SIG-M5 (cell line): ENCODE data around the gene CXCL9.
A peak's percentile ranks its signal among the peaks of the same experiment; 100 is the strongest.
"Not testable (repeated sequence)": the region's sequence is repeated elsewhere in the genome, so short reads cannot be mapped to it uniquely, and the experiment has no call there.

Experiments
- DNase-seq: peaks from one replicate; lab custom pipeline; 2025; lab: John Stamatoyannopoulos, UW

The CXCL9 gene

DNA sequence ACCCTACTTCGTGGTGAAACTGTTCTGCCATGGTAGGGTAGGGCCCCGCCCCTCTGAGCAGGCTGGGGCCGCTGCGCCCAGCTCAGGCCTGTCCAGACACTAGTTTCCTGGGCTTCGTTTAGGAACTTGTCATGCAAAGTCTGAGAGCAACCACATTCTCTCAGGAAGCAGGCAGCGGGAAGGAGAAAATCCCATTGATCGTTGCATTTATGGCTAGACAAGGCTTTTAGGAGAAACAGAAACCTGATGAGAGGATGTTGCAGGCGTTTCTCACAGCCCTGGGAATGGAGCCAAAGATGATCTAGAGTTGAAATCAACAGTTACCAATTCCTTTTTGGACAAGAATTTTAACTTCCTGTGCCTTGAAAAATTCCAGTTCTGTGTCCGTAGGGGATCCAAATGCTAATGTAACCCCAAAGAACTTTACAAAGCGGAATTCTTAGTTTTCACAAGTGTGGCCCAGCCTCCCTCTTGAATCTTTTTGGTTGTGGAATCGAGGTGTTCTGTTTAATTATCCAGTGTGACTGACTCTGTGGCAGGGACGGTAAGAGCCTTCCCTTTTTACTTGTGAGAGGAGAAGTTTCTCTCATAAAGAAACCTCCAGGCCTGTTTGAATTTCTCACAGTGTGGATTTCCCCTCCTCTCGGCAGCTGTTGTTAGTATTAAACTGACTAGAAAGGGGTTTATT is 4.5 kb upstream of the CXCL9 start:
- DNase-seq = no peak

GRCh38 chr4:76011018-76011670 is 3.8 kb upstream of the CXCL9 start:
- no peak for DNase-seq

GRCh38 chr4:76010576-76010975 is 3.3 kb upstream of the CXCL9 start:
- DNase-seq = no peak

- no peak for DNase-seq
Observed at GRCh38 chr4:76009311-76009710, 2.0 kb upstream of the CXCL9 start.

DNA sequence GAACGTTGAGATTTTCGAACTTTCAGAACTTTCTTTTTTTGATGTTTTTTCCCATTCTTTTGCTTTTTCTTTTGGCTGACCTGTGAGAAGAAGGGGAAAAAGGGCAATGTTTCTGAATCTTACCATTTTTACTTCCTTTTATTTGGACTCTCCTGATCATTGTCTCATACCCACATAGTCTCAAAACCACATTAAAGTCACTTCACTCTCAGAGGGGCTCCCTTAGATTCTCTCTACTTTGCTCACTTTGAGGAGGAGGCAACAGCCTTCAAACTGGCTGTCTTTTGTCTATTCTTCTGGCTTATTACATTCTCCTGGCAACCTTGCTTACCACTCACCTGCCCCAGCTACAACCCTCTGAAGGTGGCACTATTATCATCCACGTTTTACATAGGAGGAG is 3.7 kb downstream of the CXCL9 start:
- DNase-seq = no peak

DNA sequence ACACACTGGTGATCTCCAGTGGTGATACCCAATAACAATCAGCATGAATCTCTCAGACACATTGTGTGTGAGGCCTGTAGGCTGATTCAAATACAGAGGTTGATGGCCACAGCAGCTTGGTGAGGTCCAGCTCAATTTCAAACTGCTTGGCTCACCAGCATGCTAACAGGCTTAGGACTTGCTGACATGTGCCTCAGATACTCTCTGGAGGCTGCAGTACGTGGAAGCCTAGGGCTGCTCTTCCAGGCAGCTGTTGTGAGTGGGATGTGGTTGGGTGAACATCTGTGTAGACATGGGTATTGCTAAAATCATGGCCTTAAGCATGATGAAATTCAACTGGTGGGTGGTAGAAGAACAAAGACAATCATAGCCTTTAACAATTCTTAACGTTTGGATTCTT is 4.3 kb downstream of the CXCL9 start:
- DNase-seq = no peak

- peak; percentile 16 for DNase-seq
Observed at GRCh38 chr4:76002176-76002575, 5.1 kb downstream of the CXCL9 start.

DNA sequence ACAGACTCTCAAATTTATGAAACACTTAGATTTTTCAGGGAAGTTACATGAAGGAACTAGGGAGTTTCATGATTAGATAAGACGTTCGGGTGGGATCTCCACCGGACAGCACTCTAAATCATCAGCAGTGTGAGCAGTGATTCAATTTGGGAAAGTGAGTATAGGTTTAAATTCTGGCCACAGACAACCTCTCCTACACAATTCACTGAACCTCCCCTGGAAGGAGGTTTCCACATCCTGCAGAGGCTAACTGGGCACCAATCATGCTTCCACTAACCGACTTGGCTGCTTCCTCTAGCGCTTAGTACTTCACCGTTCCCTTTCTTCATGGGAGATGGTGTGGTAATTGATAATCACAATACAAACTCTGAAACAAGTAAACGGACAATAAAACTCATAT is 5.6 kb downstream of the CXCL9 start:
- no peak for DNase-seq

GRCh38 chr4:76000279-76000678 is 7.0 kb downstream of the CXCL9 start:
- DNase-seq = no peak

GRCh38 chr4:75998525-75999147 is 8.7 kb downstream of the CXCL9 start:
- DNase-seq = not testable (repeated sequence)

DNA sequence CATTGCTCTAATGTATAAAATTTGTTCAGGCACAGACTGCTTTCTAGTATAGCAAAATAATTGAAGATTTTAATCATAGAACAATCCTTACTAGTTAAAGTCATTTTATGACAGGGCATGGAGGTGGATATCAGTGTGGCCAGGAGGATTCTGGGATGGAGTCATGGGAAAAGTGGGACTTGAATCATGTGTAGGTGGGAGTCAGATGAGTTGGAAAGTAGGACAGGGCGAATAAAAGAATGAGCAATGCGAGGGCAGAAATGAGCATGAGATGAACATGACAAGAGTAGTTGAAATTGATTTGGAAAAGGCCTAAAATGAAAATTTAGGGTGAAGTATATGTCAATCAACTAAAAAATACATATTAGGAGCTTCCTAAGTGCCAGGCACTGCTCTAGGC is 9.4 kb downstream of the CXCL9 start:
- no peak for DNase-seq

GRCh38 chr4:75997081-75997480 is 10.2 kb downstream of the CXCL9 start:
- no peak for DNase-seq

- no peak for DNase-seq
Observed at GRCh38 chr4:75995727-75996126, 11.6 kb downstream of the CXCL9 start.

DNA sequence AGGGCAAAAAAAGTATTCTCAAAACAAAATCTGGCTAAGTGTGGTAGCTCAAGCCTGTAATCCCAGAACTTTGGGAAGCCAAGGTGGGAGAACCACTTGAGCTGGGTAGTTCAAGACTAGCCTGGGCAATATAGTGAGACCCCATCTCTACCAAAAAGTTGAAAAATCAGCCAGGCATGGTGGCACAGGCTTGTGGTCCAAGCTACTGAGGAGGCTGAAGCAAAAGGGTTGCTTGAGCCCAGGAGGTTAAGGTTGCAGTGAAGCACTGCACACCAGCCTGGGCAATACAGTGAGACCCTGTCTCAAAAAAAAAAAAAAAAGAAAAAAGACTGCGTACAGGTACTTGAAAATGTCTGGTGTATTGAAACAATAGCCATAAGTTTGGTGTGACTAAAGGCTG is 14.8 kb downstream of the CXCL9 start:
- DNase-seq = no peak

DNA sequence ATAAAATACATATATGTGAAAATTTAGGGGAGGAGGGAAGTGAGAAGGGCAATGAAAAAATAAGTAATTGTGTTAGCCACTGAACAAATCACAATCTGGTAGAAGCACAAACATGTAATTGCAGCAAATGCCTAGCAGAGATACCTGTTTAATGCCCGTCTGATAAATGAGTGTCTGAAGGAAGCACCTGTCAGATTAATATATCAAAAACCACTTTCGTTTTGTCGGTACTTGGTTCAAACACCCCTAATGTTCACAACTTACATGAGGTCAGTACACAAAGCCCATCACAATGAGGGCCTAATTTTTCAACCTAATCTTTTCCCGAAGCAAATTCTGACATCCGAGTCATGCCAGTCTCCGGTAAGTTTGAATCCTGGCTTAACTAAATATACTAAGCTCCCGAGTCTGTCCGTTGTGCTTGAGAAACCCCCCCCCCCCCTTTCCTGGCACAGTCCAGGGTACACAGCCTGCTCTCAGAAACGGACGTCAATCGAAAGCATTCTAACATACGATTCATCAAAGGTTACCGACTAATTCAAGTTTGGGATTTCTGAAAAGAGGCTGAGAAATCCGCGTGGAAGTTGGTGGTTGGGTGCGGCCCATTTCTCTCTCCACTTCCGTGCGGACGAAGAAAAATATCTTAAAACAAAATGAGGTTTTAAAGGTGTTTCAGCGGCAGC is 17.3 kb downstream of the CXCL9 start:
- DNase-seq = no peak

GRCh38 chr4:75985116-75985515 is 22.2 kb downstream of the CXCL9 start:
- DNase-seq = no peak

DNA sequence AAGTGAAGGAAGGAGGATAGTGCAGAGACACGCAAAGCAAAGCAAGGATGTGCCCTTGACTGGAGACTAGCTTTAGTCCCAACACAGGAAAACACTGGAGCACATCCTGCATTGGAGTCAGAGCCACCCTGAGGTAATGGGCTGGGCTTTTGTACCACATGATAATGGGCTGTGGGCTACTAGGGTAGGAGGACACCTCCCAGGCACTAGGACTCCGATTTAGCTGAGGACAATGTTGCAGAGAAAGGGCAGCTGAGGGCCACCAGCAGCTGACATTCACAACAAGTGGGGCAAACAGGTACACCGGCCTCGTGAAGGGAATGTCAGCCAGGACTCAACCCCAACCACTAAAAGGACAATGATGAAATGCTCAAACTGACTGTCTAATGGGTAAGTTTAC is 26.7 kb downstream of the CXCL9 start:
- no peak for DNase-seq

DNA sequence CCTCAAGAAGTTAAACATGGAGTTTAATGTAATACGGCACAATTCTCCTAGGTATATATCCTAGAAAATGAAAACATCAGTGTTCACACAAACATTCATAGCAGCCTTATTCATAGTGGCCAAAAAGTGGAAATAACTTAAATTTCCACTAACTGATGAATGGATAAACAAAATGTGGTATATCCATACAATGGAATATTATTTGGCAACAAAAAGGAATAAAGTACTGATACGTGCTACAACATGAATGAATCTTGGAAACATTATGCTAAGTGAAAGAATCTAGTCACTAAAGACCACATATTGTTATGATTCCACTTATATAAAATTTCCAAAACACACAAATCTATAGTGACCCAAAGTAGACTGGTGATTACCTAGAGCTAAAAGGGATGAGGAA is 31.1 kb downstream of the CXCL9 start:
- no peak for DNase-seq

DNA sequence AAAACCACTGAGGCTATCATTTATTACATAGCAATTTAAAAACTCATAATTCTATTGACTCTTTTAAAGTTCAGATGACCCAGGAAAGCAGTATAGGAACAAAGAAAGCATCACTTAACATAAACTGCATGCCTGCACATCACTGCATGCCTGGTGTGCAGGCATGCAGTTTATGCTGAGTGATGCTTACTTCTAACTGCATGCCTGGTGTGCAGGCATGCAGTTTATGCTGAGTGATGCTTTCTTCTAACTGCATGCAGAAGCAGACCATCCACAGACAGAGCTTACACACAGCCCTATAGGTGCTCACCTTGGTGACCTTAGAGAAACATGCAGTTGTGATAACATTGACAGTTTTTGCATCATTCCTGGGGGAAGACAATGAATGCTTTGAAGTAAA is 33.5 kb downstream of the CXCL9 start:
- no peak for DNase-seq

DNA sequence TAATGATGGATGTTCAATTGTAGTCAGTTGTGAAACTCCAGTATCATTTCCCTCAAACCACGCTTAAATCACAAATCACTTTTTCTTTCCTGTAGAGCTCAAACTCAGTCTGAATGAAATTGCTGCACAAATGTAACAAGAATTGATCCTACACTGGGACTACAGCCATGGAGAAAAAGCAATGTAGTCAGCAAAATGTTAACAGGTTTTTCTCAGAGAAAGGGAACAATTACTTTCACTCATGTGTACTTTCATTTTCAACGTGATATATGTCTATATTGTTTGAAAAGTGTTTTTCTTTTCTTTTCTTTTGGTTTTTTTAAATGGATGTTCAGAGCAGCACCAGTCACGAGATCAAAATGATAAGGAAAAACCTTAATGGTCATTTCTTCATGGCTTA is 39.2 kb downstream of the CXCL9 start:
- no peak for DNase-seq

DNA sequence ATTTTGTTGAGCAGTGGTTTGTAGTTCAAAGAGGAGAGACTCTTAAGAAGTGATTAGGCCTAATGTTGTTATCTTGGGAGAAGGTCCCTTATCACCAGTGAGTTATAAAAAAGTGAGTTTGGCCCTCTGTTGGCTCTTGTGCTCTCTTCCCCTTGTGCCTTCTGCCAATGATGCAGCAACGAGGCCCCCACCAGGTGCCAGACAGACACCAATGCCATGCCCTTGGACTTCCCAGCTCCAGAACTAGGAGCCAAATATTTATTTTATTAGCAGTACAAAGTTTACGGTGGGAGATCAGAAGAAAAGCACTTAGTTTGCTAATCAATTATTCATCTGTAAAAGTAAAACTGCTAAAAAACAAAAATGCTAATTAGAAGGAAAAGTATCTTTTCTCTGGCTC is 43.8 kb downstream of the CXCL9 start:
- DNase-seq = no peak

GRCh38 chr4:75962072-75962471 is 45.2 kb downstream of the CXCL9 start:
- DNase-seq = not testable (repeated sequence)

DNA sequence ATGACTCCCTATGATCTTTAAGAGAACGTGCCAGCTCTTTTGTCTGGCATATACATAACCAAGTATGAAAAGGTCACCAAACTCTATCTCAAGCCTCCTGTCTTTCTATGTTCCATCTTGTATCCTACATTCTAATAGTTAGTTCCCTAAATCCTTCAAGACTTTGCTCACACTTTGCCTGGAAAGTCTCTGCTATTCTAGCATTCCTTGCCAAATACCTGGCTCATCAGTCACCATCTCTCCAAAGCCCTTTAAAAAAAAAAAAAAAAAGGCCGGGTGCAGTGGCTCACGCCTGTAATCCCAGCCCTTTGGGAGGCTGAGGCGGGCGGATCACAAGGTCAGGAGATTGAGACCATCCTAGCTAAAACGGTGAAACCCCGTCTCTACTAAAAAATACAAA is 48.8 kb downstream of the CXCL9 start:
- not testable (repeated sequence) for DNase-seq
